GM21529 (cell line): Measurements from ENCODE around the gene WHRN.
A peak's percentile ranks its signal among the peaks of the same experiment; 100 is the strongest.

Source experiments
- ATAC-seq: cut with Tn5 transposase; IDR thresholded peaks from one replicate; pipeline ENCODE4 v1.9.1; 2021; ENCODE audit not compliant: unreplicated experiment

WHRN gene

DNA sequence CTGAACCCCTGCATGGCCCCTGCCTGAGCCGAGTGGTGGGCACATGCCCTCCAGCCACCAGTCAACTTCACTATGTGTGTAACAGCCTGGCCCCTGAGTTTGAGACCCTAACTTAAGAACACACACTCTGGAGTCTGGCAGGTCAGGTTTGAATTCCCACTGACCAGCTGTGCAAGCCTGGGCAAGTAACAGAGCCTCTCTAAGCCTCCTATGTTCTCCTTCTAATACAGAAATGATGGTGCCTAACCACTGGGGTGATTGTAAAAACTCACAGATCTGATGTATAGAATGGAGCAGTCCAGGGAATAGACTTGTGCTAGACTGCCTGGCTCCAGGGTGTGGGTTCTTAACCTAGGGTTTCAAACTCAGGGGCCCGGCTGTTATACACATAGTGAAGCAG, 100.7 kb downstream of the WHRN start:
- ATAC-seq: no peak

DNA sequence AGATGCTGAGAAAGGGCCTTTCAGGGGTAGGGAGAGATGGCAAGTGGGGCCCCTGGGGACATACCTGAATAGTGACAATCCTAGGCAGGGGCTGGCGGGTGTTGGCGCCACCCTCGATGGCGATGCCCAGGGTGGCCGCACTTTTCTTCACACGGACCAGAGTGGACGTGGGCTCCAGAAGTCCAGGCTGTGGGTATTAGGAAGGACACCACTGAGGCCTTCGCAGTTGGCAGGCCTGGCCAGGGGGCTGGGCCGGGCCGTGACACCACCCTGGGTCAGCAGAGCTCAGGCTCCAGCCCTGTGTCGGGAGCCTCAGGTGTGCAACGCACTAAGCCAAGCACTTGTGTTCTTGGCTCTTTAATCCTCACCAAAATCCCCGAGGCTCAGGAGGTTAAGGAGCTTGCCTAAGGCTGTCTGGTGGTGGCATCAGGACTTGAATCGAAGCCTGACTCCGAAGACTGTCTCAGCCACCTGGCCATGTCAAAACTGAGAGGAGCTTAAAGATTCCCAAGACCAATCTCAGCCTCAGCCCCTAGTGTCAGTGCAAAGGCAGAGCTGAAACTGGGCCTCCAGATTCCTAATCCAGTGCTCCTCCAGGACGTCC, 102.0 kb downstream of the WHRN start:
- ATAC-seq: no peak

DNA sequence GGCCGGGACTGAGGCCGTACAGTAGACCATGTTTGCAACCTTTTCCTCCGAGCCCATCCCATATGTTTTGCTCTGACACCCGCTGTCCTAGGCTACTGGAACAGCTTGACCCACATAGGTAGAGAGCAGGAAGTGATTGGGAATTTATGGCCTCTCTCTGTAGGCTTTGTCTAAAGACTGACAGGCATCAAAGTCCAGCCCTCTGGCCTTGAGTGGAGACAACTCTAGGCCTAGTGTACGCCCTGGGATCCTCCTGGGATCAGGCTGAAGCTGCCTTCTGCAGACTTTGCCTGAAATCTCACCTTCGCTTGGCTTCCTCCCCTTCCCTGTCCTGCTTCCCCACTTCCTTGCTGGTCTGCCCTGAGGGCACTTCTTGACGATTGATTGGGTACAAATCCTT, 103.9 kb downstream of the WHRN start:
- ATAC-seq: no peak

DNA sequence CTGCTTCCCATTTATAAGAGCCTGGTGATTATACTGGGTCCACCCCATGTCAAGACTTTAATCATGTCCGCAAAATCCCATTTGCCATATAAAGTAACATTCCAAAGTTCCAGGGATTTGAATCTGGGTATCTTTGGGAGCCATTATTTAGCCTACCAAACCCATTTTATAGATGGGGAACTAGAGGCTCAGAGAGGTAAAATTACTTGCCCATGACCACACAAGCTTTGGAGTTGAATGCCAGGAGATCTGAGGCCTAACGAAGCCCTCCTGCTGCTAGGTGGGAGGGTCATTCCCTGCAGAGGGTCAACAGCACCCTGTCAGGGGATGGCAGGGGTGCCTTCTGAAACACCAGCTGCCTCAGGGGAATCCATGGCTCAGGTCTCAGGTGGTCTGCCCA, 104.5 kb downstream of the WHRN start:
- no peak for ATAC-seq

DNA sequence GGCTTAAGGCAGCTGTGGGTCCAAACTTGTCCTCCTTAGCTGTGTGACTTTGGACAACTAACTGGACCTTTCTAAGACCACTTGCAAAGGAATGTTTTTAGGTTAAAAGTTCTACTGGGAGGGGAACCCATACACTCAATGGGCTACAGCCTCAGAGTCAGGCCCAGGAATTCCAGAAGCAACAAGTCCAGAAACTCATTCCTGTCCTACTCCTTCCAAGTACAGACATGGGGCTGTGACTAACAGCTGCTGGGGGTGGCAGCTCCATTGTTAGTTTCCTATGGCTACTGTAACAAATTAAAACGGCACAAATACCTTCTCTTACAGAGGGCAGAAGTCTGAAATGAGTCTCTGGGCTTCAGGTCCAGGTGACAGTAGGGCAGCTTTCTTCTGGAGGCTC, 105.1 kb downstream of the WHRN start:
- no peak for ATAC-seq

DNA sequence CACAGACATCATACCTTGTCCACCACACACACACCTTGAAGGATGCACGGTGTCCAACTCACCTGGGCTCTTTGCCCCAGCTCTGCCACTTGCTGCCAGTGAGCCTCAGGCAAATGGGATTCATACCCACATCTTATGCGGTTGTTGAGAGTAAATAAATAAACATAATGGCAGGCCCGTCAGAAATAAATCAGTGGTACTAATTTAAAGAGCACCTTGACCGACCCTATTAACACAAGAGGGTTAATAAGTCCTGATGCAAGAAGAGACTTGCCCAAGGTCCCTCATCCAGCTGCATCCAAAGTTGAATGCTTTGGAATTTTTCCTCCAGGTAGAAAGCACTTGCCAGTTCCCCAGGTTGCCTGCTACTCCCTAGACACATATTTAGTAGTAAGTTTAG, 105.9 kb downstream of the WHRN start:
- no peak for ATAC-seq

DNA sequence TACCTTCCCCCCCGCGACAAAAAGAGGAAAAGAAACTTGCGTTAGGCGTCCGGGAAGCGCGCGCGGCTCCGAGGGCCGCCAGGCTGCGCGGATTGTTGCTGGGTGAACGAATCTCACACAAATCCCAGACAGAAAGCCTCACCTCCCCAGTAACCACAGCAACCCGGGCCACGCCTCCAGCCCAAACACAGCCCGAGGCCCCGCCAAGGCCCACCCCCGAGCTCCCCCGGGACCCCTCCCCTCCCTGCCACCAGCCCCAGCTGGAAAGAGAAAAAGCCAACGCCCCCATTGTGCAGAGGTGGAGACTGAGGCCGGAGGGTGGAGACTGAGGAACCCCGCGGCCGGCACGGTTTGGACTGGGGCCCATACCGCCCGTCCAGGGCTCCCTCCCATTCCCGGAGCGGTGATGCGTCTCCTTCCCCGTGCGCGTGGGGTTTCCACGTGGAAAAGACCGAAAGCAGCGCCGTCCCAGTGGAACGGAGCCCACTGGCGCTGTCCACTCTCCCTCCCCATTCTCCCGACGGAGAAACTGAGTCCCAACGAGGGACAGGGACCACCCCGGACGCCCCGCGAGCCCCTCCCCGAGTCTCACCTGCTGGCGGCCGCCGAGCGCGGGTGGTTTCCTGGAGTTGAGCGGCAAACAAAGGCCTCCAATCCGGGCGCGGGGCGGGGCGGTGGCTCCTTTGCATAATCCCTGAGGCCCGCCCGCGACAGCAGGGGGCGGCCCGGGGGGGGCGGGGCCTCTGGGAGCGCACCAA, 107.2 kb downstream of the WHRN start:
- ATAC-seq: peak; percentile 81

DNA sequence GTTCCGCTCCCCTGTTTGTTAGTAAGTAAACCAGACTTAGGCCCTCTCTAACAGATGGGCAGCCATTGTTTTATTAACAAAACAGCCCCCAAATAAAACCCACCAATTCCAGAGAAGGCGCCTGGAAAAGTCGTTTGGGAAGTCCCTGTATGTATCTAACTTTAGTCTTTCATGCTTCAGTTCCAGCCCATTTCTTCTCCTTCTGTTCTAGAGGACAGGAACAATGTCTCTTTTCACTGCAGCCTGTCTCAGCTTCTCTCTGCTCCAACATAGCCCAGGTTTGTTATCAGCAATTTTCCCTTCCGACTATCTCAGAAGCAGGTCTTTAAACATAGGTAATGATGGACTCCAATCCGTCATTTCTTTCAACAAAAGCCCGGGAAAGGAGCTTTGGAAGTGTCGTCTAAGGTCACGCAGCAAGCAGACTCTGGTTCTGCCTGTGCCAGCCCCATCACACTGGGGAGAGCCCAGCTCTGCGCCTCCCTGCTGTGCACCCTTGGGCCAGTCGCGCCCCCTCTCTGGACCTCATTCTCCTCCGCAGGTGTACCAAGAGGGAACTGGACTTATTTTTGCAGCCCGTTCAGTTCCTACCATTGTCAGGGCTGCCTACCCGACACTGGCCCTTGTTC, 107.9 kb downstream of the WHRN start:
- ATAC-seq: no peak

DNA sequence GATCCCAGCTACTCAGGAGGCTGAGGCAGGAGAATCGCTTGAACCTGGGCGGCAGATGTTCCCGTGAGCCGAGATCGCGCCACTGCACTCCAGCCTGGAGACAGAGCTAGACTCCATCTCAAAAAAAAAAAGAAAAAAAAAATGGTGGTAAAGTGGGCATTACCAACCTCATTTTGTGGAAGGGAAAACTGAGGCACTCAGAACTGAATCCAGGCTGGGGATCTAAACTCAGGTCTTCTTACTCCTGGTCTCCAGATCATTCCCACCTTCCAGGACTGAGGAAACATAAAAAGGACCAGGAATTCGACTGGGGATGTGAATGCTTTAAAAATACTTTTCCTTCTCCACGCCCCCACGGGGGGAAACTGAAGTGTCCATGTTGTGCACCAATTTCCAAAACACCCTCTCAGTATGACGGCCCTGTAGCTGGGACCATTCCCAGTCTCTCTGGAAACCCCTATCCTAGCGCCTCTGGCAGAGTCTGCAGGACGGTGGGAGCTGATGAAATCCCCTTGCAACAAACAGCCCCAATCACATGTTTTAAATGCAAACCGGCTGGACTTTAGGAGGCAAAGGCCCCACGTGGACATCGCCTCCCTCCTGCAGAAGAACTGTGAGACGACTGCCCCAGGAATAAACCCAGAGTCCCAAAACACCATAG, 108.6 kb downstream of the WHRN start:
- no peak for ATAC-seq

DNA sequence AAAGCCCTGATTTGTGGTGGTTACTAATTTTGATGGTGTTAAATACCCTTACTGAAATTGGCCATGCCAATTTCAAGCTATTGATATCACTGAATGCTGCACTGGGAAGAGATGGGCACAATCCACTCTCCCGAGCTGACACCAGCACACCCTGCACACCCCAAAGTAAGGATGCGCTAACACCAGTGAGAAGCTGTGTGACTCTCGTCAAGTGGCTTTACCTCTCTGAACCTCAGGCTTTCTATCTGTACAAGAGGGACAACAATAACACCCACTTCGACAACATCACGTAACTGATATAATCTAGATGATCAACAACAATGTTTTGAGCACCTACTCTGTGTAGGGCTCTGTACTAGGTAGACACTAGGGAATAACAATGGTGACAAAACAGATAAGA, 109.5 kb downstream of the WHRN start:
- no peak for ATAC-seq

DNA sequence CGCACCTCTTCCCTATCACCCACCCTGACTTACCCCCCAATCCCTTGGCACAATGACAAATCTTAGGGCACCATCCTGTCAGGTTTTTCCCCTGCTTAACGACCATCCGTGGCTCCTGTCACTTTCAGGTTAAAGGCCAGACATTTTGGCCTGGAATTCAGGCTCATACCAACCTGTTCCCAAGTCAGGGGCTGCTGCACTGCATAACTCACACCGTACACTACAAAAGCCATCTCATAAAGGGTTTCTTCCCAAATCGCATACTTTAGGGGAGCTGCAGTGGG, 110.0 kb downstream of the WHRN start:
- ATAC-seq: no peak

DNA sequence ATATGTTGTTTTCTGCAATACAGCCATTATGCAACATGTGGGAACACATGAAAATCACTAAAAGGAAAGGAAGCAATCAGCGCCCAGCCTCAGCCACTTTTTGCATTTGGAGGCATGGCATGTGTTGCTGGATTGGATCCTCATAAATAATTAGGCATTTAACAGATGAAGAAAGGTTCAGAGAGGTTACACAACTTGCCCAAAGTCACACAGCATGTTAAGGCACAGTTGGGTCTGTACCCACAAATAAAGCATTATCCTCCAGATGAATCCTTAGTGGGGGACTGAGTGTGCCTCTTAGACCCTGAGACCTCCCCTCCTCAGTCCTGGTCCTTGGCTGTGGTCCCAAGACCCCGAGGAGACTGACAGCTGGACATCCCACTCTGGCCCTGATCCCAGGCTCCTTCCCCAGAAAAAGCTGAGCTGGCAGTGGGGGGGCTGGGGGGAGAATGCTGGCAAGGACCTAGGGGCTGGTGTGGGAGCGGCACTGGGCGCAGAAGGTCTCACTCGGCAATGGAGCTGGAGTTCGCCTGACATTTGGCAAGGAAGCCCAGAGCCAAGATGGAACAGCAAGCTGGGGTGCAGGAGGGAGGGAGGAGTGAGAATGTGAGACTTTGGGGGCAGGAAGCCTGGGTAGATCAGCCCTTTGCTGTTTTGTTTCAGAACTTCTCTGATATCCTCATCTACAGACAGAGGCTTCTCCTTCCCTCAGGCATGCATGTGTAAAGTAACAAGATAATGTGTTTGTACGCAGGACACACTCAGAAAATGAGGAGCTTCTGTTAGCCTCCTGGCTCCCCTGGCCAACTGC, 110.5 kb downstream of the WHRN start:
- no peak for ATAC-seq

DNA sequence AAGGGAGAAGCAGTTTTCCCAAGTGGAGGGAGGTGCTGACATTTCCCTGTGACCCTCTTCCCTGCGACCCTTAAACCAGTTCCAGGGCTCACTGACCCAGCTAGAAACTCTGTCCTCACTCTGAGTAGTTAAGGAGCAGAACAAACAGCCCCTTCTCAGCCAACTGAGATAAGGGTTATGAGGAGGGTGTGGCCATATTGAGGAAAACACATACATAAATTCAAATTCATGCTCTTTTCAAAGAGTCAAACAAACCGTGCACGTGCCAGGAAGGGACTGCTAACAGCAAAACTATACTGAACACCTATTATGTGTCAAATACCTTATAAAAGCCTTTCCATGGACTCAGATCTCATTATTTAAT, 112.5 kb downstream of the WHRN start:
- no peak for ATAC-seq

DNA sequence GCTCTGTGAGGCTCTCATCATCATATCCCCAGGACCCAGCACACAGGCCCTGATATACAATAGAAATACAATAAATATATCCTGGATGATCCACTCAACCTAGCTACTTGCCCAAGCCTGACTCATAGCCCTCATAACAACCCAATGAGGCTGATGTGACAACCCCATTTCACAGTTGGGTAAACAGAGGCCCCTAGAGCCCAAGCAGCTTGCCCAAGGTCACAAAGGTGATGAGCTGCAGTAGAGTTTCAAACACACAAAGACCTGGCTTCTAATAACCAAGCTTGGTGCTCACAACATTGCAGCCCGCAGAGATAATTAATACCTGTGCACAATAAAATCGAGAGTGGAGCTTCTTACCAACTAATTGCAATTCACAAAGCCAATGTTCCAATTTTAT, 114.3 kb downstream of the WHRN start:
- ATAC-seq: no peak

DNA sequence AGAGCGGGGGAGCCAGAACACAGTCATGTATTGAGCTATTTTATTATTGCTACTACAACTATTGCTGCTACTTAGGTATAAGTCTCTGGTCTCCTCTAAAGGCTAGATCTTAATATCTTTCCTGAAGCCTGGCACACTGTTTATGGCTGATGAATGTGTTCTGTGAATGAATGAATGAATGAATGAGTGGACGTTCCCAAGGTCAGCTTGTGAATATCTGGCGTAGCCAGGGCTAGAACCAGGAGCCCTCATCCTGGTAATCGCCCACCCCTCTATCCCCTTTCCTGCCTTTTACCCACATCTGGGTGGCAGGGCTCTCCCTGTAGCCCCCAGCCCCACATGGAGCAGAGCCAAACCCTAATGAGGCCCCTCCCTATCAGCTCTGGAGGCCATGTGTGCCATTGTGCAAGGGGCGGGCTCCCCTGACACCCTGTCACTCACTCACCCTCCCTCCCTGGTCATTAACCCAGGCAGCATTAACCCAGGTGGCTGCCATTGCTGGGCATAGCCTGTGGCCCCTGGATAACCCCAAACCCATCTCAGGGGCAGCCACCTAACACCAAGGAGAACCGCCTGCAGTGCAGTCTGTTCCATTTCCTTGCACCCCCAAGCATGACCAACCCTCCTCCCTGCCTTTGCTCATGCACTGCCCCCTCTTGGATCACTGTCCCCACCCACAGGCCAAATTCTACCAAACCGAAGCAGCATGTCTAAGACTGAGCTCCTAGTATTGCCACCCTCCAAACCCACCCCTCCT, 115.5 kb downstream of the WHRN start:
- ATAC-seq: no peak

DNA sequence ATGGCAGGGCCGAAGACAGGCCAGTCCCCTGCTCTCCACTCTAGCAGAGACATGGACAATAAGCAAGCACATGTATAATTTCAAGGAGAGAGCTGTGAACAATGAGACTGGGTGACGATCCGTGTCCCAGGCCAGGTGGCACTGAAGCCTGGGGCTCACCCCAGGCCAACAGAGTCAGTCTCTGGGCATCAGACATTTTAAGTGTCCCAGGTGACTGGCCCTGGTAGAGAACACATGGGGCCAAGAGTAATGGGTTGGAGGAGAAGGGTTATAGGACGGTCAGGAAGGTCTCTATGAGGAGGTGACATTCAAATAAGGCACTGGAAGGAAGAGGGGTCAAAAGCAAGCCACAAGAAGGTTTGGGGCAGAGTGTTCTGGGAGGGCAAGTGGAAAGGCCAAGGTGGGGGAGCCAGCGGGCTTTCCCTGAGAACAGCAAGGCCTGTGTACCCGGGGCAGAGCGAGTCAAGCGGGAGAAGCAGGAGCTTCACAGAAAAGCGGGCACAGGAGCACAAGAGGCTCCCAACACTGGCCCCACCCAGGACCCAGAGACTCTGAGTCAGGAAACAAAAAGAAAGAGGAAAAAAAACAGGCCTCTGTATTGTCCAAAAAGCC, 116.4 kb downstream of the WHRN start:
- ATAC-seq: no peak

DNA sequence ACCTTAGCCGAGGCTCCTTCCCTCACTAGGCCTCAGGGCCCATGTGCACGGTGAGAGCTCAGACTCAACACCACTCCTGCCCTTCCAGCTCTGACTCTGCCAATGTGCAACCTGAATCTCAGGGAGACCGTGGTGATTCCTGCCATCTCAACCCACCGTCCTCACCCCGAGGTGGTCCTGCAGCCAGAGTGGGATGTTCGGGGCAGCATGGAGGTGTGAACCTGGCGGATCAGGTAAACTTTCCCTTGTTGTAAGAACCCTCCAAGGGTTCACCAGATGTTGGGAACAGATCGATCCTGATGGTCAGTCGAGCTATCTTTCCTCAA, 117.0 kb downstream of the WHRN start:
- no peak for ATAC-seq

DNA sequence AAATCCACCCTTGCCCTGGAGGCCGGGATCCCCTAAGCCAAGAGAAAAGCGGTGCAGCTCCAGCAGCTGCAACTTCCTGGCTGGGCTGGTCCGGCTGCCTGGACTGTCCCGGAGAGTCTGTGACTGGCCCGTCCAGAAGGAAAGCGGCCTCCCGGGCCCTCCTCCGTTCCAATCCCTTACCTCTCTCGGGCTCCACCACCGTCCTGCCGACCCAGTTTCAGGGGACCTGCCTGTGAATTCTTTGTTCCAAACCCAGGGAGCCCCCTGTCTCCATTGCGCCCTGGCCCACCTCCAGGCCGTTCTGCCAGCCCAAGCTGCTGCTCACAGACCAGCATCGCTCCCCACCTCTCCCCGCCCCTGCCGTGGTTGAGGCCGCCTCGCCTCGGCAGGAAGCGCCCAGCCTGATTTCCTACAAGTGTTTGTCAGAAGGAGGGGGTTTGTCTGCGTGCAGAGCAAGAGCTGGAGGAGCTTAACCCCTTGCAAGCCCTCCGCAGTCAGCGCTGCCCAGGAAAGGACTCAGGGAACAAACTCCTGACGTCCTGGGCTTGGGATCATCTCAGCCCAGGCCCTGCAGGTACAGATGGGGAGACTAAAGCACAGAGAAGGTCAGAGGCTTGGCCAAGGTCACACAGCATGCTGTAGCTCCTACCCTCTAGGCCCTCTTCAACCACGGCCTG, 117.5 kb downstream of the WHRN start, which contains the start of gene AKNA:
Gene AKNA (minus strand): TSS at position 303 of the 677 bp plus-strand sequence. CDS start 6,649 bp downstream, outside the sequence.
- ATAC-seq: peak; percentile 25

DNA sequence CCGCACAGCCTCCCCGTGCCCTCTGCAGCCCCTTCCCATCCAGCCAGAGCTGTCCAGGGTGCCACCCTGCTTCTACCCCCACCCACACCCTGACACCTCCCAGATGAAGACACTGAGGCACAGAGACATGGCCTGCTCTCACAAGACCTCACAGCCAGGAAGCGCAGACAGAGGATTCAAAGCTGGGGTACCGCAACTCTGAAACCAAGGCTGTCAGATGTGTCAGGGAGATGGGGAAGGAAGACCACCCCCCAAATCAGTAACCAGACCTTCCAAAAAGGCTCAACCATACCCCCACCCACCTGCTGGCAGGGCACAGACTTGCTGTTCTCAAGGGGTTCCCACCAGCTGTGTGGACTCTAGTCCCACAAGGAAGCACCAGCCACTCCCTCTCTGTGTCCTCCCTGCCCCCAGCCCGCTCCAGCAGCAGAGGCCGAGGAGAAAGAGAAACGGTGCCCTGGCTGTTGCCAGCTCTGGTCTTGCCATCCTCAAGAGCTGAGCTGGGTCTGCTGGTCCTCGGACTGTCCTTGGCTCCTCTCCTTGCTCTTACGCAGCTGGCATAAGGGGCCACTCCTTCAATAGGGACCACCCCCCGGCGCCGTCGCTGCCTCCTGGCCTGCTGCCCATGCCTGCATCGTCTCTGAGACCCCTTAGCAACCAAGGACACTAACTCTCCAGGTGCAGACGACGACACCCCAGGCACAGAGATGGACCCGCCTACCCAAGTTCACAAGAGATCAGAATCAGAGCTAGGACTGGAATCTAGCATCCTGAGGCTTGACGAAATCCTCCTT, 118.2 kb downstream of the WHRN start:
- ATAC-seq: no peak
